HG03060 (cell line): Measurements from ENCODE around the gene CLEC14A.

Source experiments
- ATAC-seq: cut with Tn5 transposase; IDR thresholded peaks from one replicate; pipeline ENCODE4 v1.9.1; 2021; ENCODE audit warnings: low read depth, moderate number of reproducible peaks; ENCODE audit not compliant: unreplicated experiment

Gene CLEC14A

DNA sequence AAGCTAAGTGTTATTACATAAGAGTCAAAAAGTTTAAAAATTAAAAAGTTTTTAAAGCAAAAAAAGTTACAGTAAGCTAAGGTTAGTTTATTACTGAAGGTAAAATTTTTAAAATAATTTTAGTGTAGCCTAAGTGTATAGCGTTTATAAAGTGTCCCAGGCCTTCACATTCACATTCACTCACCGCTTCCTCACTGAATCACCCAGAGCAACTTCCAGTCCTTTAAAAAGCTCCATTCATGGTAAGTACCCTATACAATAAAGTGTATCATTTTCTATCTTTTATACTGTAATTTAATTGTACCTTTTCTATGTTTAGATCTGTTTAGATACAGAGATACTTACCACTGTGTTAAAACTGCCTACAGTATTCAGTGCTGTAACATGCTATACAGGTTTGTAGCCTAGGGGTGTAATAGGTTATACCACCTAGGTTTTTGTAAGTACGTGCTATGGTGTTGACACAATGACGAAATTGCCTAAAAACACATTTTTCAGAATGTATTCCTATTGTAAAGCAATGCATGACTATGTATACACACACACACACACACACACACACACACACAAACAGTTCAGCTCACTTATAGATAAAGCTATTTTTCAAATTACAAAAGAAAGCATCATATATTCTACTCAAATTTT, 3.7 kb downstream of the CLEC14A start:
- no peak for ATAC-seq

DNA sequence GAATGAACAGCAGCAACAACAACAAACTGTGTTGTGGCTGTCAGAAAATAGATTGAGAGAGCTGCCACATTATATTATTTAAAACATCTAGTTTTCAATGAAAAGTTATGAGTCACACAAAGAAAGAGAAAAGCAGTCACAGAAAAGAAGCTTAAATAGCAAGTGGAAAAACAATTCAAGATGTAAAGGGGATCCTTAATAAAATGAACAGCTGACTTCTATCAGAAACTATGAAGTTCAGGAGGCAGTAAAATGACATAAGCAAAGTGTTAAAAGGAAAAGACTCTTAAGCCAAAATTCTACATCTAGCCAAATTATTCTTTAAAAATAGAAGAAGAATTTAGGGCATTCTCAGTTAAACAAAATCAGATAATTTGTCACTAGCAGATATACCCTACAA, 5.6 kb downstream of the CLEC14A start:
- ATAC-seq = no peak

- no peak for ATAC-seq
These were observed 7.4 kb downstream of the CLEC14A start for GRCh38 chr14:38248321-38249028.

- ATAC-seq = no peak
These were observed 12.1 kb downstream of the CLEC14A start for GRCh38 chr14:38243696-38244240.

DNA sequence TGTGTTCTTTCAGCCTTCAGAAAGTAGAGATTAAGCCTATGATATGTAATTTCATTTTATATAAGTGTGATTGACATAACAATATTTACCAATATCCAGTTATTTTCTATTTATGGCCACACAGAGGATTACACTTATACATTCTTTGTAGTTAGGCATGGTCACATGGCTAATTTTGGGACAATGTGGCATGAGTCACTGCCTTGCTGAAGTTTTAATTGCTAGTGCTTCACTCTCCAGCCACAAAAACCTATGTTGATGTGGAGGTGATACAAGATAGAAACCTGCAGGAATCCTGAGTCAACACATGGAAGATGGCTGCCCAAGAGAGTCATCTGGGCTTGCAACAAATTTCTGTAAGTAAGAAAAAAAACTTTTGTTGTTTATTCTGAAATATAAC, 17.0 kb downstream of the CLEC14A start:
- no peak for ATAC-seq

DNA sequence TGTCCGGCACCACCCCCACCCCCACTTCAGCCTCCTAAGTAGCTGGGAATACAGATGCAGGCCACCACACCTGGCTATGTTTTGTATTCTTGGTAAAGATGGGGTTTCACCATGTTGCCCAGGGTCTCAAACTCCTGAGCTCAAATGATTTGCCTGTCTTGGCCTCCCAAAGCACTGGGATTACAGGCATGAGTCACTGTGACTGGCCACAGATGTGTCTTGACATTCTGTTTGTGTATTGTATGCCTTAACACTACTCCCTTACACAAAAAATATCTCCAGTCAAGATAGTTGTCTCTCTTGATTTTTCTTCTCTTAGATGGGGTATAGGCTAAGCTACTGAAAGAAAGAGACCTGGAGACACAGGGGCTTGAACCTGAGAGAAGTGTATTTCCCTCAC, 17.6 kb downstream of the CLEC14A start:
- ATAC-seq = no peak

- no peak for ATAC-seq
These were observed 22.7 kb downstream of the CLEC14A start for GRCh38 chr14:38233218-38233617.

DNA sequence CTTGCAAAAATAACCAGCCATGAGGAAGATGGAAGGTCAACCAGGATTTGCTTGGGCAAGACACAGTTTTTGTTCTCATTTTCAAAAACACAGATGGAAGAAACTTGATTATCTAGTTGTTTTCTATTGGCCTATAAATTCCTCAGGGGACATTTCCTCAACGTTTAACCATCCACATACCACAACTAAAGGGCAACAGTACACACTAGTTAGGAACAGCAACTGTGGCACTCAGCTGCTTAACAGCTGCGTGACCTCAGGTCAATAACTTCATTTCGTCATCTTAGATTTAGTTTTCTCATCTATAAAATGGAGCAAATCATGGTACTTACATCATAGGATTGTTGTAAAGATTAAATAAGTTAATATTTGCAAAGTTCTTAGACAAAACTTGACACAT, 29.5 kb downstream of the CLEC14A start:
- no peak for ATAC-seq

DNA sequence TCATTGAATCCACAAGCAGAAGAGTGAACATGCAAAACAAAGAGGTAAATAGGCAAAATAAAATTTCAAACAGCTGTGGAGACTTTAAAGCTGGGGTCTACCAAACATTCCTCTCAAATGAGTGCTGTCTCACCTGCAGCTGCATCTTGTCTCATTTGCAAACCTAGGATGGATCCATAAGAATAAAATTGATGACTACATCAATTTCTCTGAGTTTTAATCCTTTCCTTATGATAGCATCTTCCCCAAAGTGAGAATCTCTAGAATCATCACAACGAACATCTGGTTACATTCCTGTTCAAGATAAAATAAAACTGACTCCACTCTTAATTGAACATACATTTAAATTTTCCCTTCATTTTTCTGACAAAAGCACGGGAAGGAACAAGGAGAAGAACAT, 29.9 kb downstream of the CLEC14A start:
- no peak for ATAC-seq

DNA sequence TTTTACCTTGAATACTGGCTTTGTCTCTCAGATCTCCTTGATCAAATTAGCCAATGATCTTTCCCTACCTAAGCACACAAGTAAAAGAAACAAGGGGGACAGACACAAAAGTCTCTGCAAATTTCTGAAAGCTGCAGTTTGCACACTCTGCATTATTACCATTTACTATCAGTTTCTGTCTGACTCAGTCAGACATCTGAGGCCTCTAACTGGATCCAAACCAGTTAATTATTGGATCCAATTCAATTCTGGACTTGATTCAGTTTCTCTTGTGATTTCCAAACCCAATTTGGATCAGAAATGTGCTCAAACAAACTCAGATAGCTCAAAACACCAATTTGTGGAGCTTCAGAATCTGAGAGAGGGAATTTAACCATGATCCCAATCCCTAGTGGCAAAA, 31.6 kb downstream of the CLEC14A start:
- ATAC-seq = no peak

GRCh38 chr14:38221077-38221476, 34.8 kb downstream of the CLEC14A start:
- no peak for ATAC-seq

DNA sequence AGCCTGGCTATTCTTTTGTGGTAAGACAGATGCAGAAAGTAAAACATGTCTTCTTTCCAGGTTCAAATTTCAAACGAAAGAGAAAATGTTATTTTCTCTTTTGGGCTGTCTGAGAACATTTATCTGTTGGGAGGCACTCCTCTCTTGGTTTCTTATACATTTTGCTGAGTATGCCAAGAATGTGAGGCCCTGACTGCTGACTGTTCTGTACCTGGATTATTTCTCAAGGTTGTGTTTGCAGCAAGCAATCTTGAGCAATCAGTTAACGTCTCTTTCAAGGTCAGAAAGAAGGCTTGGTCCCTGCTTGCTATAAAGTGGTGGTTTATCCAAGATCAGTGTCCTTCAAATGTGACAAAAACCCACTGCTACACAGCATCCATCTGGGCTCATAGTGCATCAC, 38.3 kb downstream of the CLEC14A start:
- ATAC-seq = no peak

DNA sequence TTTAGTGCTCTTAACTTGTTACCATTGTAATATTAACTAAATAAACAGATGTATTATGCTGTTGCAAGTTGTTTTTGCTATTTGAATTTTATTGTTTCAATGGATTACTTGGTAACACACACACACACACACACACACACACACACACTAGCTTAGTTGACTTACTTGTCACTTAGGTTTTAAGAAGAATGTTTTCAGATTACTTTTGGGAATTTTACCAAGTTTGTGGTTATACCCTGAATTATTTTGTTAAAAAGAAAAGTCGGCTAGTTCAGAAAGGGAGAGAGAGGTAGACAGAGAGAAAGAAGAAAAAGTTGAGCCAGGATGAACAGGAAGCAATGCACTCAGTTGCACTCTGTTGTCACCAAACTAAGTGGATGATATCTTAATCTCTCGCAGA, 42.9 kb downstream of the CLEC14A start:
- ATAC-seq = no peak

- ATAC-seq = no peak
These were observed 43.8 kb downstream of the CLEC14A start for GRCh38 chr14:38212111-38212510.

- ATAC-seq = no peak
These were observed 44.6 kb downstream of the CLEC14A start for GRCh38 chr14:38211255-38211735.

DNA sequence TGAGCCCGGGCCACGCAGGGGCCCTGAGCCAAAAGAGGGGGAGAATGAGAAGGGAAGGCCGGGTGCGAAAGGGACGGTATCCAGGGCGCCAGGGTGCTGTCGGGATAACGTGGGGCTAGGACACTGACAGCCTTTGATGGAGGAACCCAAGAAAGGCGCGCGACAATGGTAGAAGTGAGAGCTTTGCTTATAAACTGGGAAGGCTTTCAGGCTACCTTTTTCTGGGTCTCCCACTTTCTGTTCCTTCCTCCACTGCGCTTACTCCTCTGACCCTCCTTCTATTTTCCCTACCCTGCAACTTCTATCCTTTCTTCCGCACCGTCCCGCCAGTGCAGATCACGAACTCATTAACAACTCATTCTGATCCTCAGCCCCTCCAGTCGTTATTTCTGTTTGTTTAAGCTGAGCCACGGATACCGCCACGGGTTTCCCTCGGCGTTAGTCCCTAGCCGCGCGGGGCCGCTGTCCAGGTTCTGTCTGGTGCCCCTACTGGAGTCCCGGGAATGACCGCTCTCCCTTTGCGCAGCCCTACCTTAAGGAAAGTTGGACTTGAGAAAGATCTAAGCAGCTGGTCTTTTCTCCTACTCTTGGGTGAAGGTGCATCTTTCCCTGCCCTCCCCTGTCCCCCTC, 45.2 kb downstream of the CLEC14A start:
- no peak for ATAC-seq

- no peak for ATAC-seq
These were observed 46.0 kb downstream of the CLEC14A start for GRCh38 chr14:38209572-38210557.

GRCh38 chr14:38208618-38209562, 47.0 kb downstream of the CLEC14A start:
- ATAC-seq = no peak
